KMS-11 (cell line): ENCODE results near the gene EDNRB.

Experiments
- H2AFZ ChIP-seq: fragments of 200-600 bp; sonication (generic); 2 replicates; pipeline ENCODE4 v1.6.1; 2016; ENCODE audit warnings: antibody characterized with exemption, mixed run types, low read depth
- H3K27ac ChIP-seq: fragments of 200-600 bp; sonication (generic); 2 replicates; pipeline ENCODE4 v1.6.1; 2016; ENCODE audit warnings: mild to moderate bottlenecking, mixed run types
- H3K27me3 ChIP-seq: fragments of 200-600 bp; sonication (generic); 2 replicates; pipeline ENCODE4 v1.6.1; 2017; ENCODE audit warnings: mild to moderate bottlenecking, low read depth, mixed run types, moderate library complexity; ENCODE audit not compliant: insufficient read depth
- H3K36me3 ChIP-seq: fragments of 200-600 bp; sonication (generic); 2 replicates; pipeline ENCODE4 v1.6.1; 2017; ENCODE audit warnings: mild to moderate bottlenecking, mixed run types; ENCODE audit not compliant: insufficient read depth
- H3K4me1 ChIP-seq: fragments of 200-600 bp; sonication (generic); 2 replicates; pipeline ENCODE4 v1.6.1; 2016; ENCODE audit warnings: mild to moderate bottlenecking, low read depth, mixed run types; ENCODE audit not compliant: poor library complexity, severe bottlenecking
- H3K4me2 ChIP-seq: fragments of 200-600 bp; sonication (generic); 2 replicates; pipeline ENCODE4 v1.7.0; 2016; ENCODE audit warnings: mild to moderate bottlenecking, mixed run types
- H3K4me3 ChIP-seq: fragments of 200-600 bp; sonication (generic); IDR thresholded peaks from 2 replicates; pipeline ENCODE4 v1.6.1; 2017; ENCODE audit warnings: low read depth, low read length, mixed read lengths; ENCODE audit not compliant: insufficient read depth
- H3K79me2 ChIP-seq: fragments of 200-600 bp; sonication (generic); 2 replicates; pipeline ENCODE4 v1.6.1; 2016; ENCODE audit warnings: low read depth, mixed run types; ENCODE audit not compliant: insufficient read depth
- H3K9ac ChIP-seq: fragments of 200-600 bp; sonication (generic); 2 replicates; pipeline ENCODE4 v1.6.1; 2016; ENCODE audit warnings: mild to moderate bottlenecking, mixed run types
- H4K20me1 ChIP-seq: fragments of 200-600 bp; sonication (generic); 2 replicates; pipeline ENCODE4 v1.6.1; 2016; ENCODE audit warnings: mild to moderate bottlenecking, mixed run types; ENCODE audit not compliant: insufficient read depth
- TF ChIP-seq, protein P1 (sequence below): fragments of 200-600 bp; sonication (generic); conservative IDR thresholded peaks from 2 replicates; pipeline ENCODE4 v1.6.1; 2017; ENCODE audit warnings: low read depth, mild to moderate bottlenecking, antibody characterized with exemption, low read length, moderate library complexity, mixed read lengths

EDNRB gene

DNA sequence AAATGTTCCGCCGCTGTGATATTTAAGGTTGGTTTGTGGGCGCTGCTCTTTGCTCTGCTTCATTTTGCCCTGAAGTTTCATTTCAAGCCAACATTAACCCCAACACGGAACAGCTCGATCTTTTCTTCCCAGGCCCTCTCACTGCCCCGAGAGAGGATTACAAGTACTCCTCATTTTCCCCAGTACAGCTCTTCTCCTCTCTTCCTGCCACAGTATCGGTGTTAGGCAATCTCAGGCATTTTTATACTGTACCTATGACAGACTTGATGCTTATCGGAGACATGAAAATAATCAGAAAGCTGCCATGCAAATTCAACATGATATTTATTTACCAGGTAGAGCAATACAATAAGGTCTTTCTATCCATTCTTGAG, 1.3 kb upstream of the EDNRB start:
- peak overlapping the region; percentile 91; the same call in 1 of the 2 replicates for H3K4me2 ChIP-seq
- no peaks in the 10 kb centered on the region for H3K27me3 ChIP-seq
- no peaks in the 10 kb centered on the region for H3K36me3 ChIP-seq
- TF ChIP-seq, protein P1, sequence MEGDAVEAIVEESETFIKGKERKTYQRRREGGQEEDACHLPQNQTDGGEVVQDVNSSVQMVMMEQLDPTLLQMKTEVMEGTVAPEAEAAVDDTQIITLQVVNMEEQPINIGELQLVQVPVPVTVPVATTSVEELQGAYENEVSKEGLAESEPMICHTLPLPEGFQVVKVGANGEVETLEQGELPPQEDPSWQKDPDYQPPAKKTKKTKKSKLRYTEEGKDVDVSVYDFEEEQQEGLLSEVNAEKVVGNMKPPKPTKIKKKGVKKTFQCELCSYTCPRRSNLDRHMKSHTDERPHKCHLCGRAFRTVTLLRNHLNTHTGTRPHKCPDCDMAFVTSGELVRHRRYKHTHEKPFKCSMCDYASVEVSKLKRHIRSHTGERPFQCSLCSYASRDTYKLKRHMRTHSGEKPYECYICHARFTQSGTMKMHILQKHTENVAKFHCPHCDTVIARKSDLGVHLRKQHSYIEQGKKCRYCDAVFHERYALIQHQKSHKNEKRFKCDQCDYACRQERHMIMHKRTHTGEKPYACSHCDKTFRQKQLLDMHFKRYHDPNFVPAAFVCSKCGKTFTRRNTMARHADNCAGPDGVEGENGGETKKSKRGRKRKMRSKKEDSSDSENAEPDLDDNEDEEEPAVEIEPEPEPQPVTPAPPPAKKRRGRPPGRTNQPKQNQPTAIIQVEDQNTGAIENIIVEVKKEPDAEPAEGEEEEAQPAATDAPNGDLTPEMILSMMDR: no peak
- H3K4me1 ChIP-seq: no peaks in the 10 kb centered on the region
- no peak overlapping the region for H3K9ac ChIP-seq
- H3K4me3 ChIP-seq: no peak overlapping the region
- H3K27ac ChIP-seq: no peak overlapping the region
- H4K20me1 ChIP-seq: no peaks in the 10 kb centered on the region
- H2AFZ ChIP-seq: peak overlapping the region; percentile 90; the same call in 1 of the 2 replicates
- no peaks in the 10 kb centered on the region for H3K79me2 ChIP-seq

DNA sequence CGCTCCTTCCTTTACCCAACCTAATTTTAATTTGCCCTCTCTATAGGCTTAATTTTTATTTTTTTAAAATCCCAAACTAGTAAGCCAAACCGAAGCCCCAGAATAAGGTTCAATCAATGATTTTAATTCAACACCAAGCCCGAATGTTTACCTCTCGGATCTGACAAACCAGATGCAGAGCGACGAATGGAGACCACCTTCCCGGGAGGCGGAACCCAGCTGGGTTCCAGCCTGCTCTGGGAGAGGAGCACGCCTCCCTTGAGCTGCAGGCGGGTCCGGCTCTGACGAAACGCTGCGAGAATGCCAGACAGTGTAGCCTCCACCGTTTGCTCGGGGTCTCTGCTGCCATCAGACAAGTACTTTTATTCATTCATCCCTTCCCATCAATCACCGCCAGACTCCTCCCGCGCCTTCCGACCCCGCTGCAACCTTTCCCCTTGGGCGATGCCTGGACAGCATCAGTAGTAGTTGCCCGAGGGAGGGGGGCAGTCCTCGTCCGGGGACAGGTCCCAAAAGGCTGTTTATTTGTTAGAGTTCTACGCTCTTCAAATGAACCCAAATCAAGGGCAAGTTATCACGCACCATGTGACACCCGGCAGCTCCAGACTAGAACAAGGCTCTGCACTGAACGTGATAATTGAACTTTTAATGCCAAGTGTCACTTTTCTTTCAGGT, 752 bp upstream of the EDNRB start:
- no peaks in the 10 kb centered on the region for H3K27me3 ChIP-seq
- H3K9ac ChIP-seq: no peak overlapping the region
- no peaks in the 10 kb centered on the region for H3K79me2 ChIP-seq
- H3K4me2 ChIP-seq: peak overlapping the region; percentile 91
- H3K36me3 ChIP-seq: no peaks in the 10 kb centered on the region
- no peaks in the 10 kb centered on the region for H4K20me1 ChIP-seq
- TF ChIP-seq, protein P1: no peak
- H3K27ac ChIP-seq: no peak overlapping the region
- H3K4me3 ChIP-seq: no peak overlapping the region
- H3K4me1 ChIP-seq: no peaks in the 10 kb centered on the region
- H2AFZ ChIP-seq: peak overlapping the region; percentile 90

DNA sequence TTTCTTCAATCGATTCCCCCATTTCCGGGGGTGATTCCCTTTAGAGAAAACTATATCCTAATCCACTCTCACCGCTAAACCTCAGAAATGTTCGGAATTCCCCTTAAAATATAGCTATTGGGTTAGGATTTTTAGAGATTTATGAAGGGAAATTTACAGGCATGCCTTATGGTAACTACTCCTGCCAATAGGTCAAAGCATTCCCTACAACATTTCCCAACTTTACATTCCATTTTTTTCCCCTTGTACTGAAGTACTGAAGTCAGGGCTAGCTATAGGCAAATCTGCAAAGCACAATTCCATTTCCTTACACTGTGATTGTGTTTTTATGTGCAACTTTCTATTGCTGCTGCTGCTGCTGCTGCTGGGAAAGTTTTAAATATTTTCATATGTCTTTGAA, 2.1 kb downstream of the EDNRB start:
- Histone ChIP-seq H3K79me2 (no peaks in the 10 kb centered on the region), H3K27ac (no peak overlapping the region), H3K27me3 (no peaks in the 10 kb centered on the region), H3K9ac (no peak overlapping the region), H4K20me1 (no peaks in the 10 kb centered on the region), H3K36me3 (no peaks in the 10 kb centered on the region), H3K4me2 (no peak overlapping the region), H2AFZ (no peak overlapping the region), H3K4me3 (no peak overlapping the region), H3K4me1 (no peaks in the 10 kb centered on the region)
- TF ChIP-seq, protein P1: no peak

DNA sequence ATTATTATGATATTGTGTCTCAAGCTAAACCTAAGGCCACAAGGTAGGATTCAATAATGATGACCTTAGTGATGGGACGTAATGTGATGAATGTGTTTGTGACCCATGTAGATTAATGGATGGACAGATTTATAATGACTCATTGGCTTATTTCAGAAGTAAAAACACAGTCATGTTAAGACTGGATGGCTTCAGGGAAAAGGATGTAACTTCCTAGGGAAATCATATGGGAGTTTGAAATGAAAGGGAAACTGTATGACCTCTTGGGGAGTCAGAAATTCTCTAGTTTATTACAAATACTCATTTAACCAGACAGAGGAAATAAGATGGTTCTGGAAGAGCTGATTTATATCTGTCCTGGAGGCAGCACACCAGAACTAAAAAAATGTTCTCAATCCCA, 2.9 kb downstream of the EDNRB start:
- H3K27ac ChIP-seq: no peak overlapping the region

More for the DNA sequence above, 2.9 kb downstream of the EDNRB start:
- Histone ChIP-seq H3K27me3 (no peaks in the 10 kb centered on the region), H3K4me3 (no peak overlapping the region), H3K4me2 (no peak overlapping the region), H2AFZ (no peak overlapping the region), H3K9ac (no peak overlapping the region), H4K20me1 (no peaks in the 10 kb centered on the region), H3K4me1 (no peaks in the 10 kb centered on the region), H3K79me2 (no peaks in the 10 kb centered on the region), H3K36me3 (no peaks in the 10 kb centered on the region)
- TF ChIP-seq, protein P1: no peak
